HFF-Myc (cell line): Measurements from ENCODE around the gene PGAM1.

Experiments
- DNase-seq: peaks from one replicate; pipeline ENCODE4 v3.0.0-alpha.2; 2011; ENCODE audit warnings: low read depth; ENCODE audit errors: extremely low read depth
- H3K4me3 ChIP-seq: replicated peaks from 2 replicates; pipeline ENCODE4 v1.5.1; 2011; ENCODE audit warnings: low read depth, mild to moderate bottlenecking, control low read depth, low read length
- TF ChIP-seq, protein P1 (sequence below): IDR thresholded peaks from 2 replicates; pipeline ENCODE4 v1.5.1; 2012; ENCODE audit warnings: mild to moderate bottlenecking, low read depth, low read length, control low read depth; ENCODE audit errors: missing control alignments

PGAM1 gene

DNA sequence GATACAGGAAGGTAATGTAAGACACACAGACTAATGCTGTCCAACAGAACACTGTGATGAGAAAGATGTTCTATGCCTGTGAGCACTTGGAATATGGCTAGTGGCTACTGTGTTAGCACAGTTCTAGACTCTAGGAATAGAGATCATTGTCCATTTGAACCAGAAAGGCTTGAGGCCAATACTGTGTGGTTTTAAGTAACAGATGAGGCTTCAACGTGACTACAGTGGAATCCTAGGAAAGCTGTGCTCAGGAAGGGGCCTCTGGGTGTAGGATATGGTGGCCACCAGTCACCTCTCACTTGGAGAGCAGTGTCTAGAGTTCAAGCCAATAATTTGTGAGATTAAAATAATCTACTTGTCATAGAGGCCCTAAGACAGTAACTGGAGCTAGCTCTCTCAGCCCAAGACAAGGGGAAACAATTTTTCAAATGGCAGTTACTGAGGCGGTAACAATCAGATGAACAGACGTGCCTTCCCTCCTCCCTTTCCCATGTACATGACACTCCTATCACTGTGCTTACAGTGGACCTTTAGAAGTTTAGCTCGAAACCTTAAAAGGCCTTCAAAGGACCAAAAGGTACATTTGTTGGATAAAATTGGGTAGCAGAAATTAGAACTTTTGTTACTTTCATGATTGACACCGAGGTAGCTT, 30.2 kb downstream of the PGAM1 start:
- DNase-seq, result no peak
- TF ChIP-seq, protein P1, sequence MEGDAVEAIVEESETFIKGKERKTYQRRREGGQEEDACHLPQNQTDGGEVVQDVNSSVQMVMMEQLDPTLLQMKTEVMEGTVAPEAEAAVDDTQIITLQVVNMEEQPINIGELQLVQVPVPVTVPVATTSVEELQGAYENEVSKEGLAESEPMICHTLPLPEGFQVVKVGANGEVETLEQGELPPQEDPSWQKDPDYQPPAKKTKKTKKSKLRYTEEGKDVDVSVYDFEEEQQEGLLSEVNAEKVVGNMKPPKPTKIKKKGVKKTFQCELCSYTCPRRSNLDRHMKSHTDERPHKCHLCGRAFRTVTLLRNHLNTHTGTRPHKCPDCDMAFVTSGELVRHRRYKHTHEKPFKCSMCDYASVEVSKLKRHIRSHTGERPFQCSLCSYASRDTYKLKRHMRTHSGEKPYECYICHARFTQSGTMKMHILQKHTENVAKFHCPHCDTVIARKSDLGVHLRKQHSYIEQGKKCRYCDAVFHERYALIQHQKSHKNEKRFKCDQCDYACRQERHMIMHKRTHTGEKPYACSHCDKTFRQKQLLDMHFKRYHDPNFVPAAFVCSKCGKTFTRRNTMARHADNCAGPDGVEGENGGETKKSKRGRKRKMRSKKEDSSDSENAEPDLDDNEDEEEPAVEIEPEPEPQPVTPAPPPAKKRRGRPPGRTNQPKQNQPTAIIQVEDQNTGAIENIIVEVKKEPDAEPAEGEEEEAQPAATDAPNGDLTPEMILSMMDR, result no peak
- no peak overlapping the region for H3K4me3 ChIP-seq

DNA sequence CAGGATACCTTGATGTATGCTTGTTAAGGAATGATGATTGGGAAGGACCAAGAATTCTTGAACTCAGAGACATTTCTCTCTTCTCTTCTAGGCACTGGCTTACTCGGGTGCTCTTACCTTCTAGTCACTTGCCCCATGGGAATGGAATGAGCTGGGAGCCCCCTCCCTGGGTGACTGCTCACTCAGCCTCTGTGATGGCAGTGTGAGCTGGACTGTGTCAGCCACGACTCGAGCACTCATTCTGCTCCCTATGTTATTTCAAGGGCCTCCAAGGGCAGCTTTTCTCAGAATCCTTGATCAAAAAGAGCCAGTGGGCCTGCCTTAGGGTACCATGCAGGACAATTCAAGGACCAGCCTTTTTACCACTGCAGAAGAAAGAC, 30.7 kb downstream of the PGAM1 start:
- TF ChIP-seq, protein P1, result no peak
- DNase-seq, result no peak
- H3K4me3 ChIP-seq, result no peak overlapping the region

DNA sequence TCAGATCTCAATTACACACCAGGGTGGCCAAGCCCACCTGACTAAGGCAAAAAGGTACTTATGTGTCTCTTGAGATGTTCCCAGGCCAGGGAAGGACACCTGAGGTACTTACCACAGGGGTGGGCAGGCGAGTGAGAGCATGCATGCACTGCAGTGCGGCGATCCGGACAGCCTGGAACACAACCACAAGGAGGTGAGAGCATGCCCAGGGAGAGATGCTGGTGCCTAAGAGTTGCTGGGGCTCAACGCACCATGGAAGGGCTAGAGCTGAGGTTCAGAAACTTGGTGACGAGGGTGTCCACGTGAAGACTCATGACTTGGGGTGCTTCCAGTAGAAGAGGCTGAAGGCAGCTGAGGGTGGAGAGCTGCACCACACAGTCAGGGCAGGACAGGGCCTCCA, 33.1 kb downstream of the PGAM1 start:
- no peak for DNase-seq
- TF ChIP-seq, protein P1, result no peak
- no peak overlapping the region for H3K4me3 ChIP-seq

DNA sequence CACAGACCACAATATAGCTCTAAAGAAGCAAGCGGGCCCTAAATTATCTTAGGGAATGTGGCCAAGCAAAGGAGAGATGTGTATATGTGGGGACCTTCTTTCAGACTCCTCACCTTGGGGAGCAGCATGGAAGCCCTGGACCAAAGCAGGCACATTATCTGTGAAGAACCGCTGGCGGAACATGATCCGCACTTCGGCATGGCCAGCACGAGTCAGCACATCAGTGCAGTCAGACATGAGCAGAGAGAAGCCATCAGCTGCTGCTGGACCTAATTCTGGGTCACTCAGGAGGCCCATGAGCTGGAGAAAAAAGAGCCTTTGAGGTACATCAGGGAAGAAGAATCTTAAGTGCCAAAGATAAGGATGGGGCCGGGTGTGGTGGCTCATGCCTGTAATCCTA, 33.9 kb downstream of the PGAM1 start:
- no peak overlapping the region for H3K4me3 ChIP-seq
- TF ChIP-seq, protein P1, result no peak
- DNase-seq, result no peak

DNA sequence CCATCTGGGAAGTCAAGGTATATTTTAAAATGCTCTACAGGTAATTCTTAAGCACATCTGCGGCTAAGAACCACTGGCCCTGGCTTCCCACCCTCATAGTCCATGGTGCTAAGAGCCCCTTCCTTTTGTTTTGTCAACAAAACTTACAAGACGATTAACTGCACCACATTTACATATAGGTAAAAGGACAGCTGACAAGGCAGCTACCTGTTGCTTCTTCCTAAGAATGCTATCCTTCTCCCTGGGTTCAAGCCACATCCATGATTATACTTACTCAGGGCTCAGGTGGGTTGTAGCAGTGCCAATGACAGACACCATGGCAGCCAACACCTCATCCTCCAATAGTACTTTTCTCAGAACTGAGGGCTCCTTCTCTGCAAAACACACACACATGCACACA, 36.3 kb downstream of the PGAM1 start:
- TF ChIP-seq, protein P1, result no peak
- DNase-seq, result no peak
- no peak overlapping the region for H3K4me3 ChIP-seq

DNA sequence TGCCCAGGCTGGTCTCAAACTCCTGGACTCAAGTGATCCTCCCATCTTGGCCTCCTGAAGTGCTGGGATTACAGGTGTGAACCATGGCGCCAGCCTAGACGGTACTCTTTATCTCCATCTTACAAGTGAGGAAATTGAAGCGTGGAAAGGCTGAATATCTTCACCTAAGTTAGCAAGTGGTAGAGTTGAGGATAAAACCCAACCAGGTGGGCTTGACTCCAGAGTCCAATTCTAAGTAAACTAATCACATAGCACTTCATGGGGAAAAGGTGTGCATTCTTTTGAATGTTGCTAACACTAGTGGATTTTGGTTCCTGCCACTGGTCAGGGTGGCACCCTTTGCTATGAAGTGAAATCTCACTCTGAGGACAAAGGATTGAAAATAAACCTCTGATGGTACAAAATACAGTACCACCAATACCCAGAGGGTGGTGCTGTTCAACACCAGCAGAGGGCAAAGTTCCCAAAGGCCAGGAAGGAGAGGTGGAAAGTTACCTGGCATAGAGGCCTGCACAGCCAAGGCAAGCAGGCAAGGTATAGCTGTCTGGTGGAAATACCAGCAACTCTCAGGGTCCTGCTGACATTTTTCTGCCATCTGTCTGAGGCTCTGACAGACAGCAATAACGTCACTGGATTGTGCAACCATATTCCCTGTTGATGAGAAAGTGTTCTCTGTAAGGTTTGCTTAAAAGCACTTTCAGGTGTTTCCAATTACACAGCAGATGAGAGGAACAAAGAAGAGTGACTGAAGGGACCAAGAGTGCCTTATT, 37.6 kb downstream of the PGAM1 start:
- DNase-seq, result peak; percentile 81
- TF ChIP-seq, protein P1, result peak; percentile 82
- no peak overlapping the region for H3K4me3 ChIP-seq

DNA sequence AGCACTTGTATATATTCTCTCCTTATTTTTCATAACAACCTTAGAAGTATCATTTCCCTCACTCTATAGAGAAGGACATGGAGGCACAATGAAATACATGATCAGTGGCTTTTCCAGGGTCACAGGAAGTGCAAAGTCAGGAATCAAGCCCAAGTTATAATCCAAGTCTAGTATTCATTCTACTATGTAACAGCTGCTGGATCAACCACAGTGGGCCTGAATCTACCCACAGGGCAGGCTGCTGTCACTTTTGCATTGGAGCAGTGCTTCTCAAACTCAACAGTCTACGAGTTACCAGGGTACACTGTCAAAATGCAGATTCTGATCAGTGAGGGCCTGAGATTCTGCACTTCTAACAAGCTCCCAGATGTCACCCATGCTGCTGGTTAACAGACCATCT, 38.2 kb downstream of the PGAM1 start:
- no peak for DNase-seq
- H3K4me3 ChIP-seq, result no peak overlapping the region
- TF ChIP-seq, protein P1, result no peak
